Endothelial cell of umbilical vein (primary cell): ENCODE measurements around the gene FAM234B.

ENCODE experiments used
- CTCF ChIP-seq, 2 donors: IDR thresholded peaks; 1 replicate in 1 of 2; 2 replicates in 1 of 2; pipeline ENCODE4 v1.5.1; 2011; ENCODE audit warnings: low read length in 2 of 2, mild to moderate bottlenecking in 2 of 2, moderate library complexity in 2 of 2, control low read depth in 1 of 2, inconsistent platforms in 1 of 2, low read depth in 1 of 2; ENCODE audit not compliant: insufficient read depth in 1 of 2; ENCODE audit errors: extremely low read depth in 1 of 2
- EZH2 ChIP-seq: IDR thresholded peaks from 2 replicates; pipeline ENCODE4 v1.6.1; 2012; ENCODE audit warnings: borderline replicate concordance, low read depth, mild to moderate bottlenecking, moderate library complexity, low read length, inconsistent platforms; ENCODE audit not compliant: severe bottlenecking
- FOS ChIP-seq: IDR thresholded peaks from 2 replicates; pipeline ENCODE4 v1.6.1; 2011; ENCODE audit warnings: mild to moderate bottlenecking, low read length, moderate library complexity, borderline replicate concordance; ENCODE audit not compliant: insufficient read depth
- GATA2 ChIP-seq: IDR thresholded peaks from 2 replicates; pipeline ENCODE4 v1.7.0; 2011; ENCODE audit warnings: low read depth, mild to moderate bottlenecking, moderate library complexity, mixed read lengths, low read length; ENCODE audit not compliant: insufficient read length, insufficient read depth
- POLR2A ChIP-seq: IDR thresholded peaks from 2 replicates; pipeline ENCODE4 v1.6.1; 2012; ENCODE audit warnings: low read depth, mild to moderate bottlenecking, control low read depth, low read length
- POLR2AphosphoS5 ChIP-seq: IDR thresholded peaks from 2 replicates; pipeline ENCODE4 v1.6.1; 2012; ENCODE audit warnings: low read depth, mild to moderate bottlenecking, control low read depth, low read length, moderate library complexity; ENCODE audit not compliant: insufficient read depth

DNA sequence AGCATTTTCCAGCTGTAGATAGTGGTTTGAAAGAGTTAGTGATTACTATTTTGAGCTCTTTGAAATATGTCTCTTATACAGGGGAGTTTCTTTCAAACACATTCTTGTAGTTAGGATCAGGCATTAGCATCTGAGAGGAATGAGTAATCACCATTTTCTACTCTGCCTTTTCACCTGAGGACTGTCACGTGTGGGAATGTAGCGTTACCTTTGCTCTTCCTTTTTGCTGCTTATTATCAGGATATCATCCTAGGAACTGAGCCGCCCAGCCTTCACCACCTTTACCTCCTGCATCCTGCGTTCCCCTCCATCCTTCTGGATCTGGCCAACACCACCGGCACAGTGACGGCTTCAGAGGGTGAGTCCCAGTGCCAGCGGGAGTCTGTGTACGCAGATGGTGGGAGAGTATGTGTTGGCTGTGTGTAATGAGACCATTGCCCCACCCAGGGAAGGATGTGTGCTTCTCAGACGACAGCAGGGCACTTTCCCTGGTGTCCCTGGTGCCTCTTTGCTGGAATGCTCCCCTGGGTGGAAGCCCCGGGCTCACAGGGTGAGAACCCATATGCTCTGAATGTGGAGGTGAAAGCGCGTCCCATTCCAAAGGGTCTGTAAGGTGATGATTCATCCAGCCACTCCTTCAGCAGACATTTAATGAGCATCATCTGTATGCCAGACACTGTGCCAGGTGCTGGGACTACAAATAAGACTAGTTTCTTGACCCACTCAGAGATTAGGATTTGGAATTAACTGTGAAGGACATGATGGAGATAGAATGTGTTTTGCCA, 31.8 kb downstream of the FAM234B start:
- TF ChIP-seq FOS (no peak), POLR2AphosphoS5 (no peak), POLR2A (no peak), CTCF (IDR thresholded peaks at IDR 0.05; ENCODE audit: extremely low read depth in 1 of 2, insufficient read depth in 1 of 2, low read depth in 1 of 2, low read length in 2 of 2) (no peak), EZH2 (no peak), GATA2 (no peak)
